Islet precursor cell (in vitro differentiated cells): ENCODE results near the gene TCEA2.

ENCODE experiments used
- DNase-seq: peaks from one replicate; pipeline ENCODE4 v3.0.0-alpha.2; 2018

Gene TCEA2

GRCh38 chr20:64062596-64063388, at the start of gene TCEA2:
TSS of gene TCEA2 (plus strand) at chr20:64063198. CDS start at chr20:64063313, 115 bp downstream.
- peak; percentile 97 for DNase-seq

DNA sequence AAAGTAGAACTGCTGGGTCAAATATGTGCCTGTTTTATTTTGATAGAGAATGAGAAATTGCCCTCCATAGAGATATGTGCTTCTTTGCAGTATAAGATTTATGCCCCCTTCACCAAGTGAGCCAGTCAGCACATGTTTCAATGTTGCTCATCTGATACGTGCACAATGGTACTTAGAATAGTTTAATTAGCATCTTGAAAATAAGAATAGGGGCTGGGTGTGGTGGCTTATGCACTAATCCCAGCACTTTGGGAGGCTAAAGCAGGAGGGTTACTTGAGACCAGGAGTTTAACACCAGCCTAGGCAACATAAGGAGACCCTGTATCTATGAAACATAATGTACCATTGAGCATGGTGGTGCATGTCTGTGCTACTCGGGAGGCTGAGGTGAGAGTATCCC, 47.4 kb upstream of the TCEA2 start:
- DNase-seq = no peak

- DNase-seq = no peak
Observed at GRCh38 chr20:64021124-64021975, 41.6 kb upstream of the TCEA2 start.

DNA sequence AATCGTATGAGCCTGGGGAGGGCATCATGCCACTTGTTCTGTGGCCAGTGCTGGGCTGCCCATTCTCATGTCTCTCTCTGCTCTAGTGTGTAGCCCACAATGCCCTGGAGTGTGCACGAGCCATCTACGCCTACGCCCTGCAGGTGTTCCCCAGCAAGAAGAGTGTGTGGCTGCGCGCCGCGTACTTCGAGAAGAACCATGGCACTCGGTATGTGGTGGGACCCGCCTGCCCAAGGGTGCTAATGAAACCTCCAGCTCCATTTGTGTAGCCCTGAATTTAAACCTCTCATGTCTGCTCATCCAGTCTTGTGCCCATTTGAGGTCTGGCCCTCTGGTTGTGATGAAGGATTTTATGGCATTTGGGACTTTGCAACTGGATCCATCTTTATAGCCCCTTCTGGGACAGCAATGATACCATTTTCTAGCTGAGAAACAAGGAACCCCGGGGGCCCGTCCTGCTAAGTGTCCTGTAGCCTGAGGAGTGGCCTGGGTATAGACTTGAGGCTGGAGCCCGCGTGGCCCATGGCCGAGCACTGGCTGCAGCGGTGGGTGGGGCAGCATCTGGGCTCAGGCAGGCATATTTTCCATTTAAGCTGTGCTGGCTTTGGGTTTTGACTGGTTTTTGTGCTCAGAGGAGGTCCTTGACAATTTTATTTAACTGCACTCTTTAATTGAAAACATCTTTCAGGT, 40.2 kb upstream of the TCEA2 start:
- no peak for DNase-seq

DNA sequence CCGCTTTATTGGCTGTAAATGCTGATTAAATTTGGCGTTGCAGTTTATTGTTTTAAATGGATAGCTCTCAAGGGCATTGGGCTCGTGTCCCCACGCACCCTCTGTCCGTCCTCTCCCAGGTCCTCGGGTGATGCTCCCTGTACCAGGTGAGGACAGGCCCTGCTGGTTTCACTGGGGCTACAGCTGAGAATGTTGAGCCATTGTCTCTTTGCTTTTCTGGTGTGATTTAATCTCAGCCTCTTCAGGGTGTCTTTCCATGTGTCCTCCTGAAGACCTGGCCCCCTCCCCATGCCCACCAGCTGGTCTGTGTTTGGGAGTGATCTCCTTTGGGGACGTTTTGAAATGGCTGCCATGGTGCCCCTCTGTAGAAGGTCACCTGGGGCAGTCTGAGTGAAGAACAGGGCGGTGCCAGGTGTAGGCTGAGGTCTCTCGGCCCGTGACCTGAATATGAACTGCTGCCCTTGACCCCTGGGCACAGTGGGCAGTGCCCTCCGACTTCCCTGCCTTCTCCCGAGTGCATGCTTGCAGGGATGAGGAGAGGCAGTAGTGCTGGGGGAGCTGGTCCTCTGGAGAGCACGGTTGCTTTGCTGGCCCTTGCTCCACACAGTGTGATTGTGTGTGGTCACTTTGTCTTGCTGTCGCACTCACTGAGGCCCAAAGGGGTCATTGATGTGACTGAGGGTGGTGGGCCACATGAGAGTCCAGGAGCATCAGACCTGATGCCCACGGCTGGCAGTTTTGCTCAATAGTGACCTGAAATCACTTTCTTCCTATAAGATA, 39.4 kb upstream of the TCEA2 start:
- DNase-seq = no peak

DNA sequence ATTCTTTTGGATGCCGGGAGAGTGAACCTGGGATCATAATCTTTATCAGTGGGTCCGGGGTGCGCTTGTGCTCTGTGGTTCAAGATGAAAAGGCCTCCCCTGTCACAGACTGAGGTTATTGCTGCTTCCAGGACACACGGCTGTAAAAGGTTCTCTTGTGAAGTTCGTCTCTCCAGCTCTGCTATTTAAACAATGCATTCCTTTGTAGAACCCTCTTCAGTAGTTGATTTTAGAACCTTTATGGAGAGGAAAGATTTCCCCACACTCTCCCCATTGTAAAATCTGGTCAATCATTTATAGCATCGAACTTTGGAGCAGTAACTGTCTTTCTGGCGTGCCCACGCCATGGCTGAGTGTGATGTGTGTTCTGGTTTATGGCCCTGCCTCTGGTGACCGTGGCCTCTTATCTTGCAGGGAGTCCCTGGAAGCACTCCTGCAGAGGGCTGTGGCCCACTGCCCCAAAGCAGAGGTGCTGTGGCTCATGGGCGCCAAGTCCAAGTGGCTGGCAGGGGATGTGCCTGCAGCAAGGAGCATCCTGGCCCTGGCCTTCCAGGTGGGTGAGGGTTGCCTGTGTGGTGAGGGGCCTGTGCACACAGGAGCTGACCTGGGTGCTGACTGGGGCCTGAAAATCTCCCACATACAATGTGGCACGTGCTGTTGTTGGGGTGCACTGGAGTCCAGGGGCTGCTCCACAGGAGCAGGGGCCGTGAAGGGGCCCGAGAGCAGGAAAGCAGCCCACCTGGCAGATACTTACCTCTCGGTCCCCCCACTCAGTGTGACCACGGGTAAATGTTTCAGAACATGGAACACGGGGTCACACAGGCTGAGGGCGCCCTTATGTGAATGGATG, 38.6 kb upstream of the TCEA2 start:
- no peak for DNase-seq

DNA sequence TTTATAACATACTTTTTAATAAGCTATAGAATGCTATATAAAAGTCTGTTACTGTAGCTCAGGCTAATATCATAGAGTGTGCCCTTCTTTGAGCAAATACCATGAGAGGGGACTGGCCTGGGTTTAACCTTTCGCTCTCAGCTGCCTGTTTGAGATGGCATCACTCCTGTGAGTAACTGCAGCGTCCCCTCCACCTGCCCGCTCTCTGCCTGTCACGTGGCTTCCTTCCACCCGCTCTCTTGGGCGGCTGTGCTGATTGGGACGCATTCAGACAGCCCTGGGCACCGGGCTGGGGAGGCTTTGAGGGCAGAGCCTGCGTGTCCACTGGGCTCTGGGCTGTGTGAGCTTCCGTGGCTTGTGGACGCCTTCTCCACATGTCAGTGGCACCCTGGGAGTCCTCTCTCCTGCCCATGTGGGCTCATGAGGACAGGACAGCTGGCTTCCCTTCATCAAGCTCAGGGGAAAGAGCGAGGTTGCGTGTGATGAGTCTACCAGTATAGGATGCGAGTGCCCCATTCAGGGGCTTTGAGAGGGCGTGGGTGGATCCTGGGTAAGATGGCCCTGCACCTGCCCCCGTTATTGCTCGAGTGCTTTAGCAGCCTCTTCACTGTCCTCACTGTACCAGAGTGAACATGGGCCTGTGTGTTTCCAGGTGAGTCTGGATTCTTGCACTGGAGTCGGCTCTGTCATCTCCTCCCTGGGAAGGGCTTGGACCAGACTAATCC, 37.7 kb upstream of the TCEA2 start:
- no peak for DNase-seq

GRCh38 chr20:64025826-64026412, 37.1 kb upstream of the TCEA2 start:
- peak; percentile 42 for DNase-seq

DNA sequence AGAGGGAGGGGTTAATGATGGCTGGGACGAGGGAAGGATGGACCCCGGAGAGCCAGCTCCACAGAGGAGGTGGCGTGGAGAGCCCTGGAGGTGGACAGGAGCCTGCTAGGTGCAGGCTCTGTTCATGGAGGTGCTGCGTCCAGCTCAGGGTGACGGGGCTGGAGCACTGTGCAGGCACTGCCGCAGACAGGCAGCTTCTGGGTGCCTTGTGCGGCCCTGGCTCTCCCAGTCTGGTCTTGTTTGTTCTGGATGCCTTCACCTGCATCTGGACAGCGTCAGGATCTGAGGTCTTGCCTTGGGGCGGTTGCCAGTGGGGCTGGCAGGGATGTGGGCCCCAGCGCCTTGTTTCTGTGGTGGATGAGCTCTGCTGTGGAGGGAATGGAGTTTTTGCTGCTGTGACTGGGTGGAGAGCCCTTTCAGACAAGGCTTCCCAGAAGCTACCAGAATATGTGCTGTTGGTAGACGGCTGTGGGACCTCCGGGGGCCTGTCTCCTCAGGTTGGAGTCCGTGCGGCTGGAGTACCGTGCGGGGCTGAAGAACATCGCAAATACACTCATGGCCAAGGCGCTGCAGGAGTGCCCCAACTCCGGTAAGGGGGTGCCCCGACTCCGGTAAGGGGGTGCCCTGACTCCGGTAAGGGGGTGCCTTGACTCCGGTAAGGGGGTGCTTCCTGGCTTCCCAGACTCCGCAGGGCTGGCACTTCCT, 34.9 kb upstream of the TCEA2 start:
- peak; percentile 86 for DNase-seq

GRCh38 chr20:64029293-64030117, 33.5 kb upstream of the TCEA2 start:
- DNase-seq = no peak

- no peak for DNase-seq
Observed at GRCh38 chr20:64030371-64031134, 32.4 kb upstream of the TCEA2 start.

DNA sequence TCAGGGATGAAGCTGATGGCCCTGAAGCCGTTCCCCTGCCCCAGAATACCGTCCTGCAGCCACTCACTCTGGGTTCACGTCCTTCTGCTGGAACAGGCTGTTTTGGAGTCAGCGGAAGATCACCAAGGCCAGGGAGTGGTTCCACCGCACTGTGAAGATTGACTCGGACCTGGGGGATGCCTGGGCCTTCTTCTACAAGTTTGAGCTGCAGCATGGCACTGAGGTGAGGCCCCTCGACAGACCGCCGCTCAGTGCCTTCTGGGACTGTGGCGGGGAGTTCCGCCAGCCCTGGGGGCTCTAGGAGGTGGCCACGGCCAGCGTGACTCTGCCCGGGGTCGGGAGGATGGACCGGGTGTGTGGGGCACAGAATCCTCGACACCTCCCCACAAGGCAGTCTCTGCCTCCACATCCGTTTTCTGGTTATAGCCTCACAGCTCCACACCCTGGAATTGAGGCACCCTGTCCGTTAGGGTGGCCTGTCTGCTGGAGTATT, 31.1 kb upstream of the TCEA2 start:
- DNase-seq = no peak

- no peak for DNase-seq
Observed at GRCh38 chr20:64032706-64033624, 30.0 kb upstream of the TCEA2 start.

DNA sequence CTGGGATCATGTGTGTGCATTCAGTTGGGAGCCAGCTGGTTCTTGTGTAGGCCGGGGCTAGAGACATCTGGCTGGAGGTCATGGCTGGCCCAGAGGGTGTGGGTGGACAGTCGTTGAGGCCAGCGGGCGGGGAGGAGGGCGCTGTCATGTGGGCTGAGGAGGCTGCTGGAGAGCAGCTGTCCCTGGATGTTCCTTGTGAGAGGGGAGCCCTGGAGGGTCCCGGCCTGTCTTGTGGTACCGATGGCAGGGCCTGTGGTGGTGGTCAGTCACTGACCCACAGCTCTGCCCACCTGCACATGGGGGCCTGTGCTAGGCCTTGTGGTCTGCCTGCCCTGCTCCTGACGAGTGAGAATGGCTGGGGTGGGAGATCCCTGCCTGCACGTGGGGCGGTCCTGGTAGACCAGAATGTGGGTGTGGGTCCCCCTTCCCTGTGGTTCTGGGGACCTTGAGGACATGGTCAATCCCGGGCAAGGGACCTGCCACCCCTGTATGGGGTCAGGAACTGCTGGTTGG, 29.0 kb upstream of the TCEA2 start:
- DNase-seq = no peak

- DNase-seq = no peak
Observed at GRCh38 chr20:64035066-64035932, 27.7 kb upstream of the TCEA2 start.

DNA sequence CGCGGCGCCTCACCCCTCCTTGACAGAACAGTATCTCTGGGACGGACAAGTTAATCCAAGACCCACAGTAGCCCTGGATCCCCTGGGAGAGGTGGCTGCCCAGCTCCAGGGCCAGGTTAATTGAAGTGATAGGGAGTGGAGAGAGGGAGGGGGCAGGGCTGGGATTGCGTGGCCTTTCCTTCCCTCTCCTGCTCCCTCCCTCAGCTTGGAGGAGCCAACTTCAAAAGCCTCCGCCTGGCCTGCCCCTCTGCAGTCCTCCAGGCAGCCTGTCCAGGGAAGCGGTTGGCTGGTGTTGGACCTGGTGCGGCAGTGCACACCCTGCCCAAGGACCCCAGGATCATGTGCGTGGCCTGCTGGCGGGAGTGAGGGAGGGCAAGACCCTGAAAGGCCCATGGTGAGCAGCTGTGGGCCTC, 27.1 kb upstream of the TCEA2 start, which contains the start of gene C20orf204:
C20orf204 (plus strand) TSS at position 250 of the 413 bp plus-strand sequence; CDS start at position 392, 142 bp downstream.
- DNase-seq = no peak
